ENCODE results near the gene SMYD3.
"Not testable (repeated sequence)": the region's sequence is repeated elsewhere in the genome, so short reads cannot be mapped to it uniquely, and the experiment has no call there.

The SMYD3 gene

GRCh38 chr1:246108278-246108925, 398.7 kb downstream of the SMYD3 start:
- no peak for DNase-seq (ENCODE audit: low read depth in 2 of 2)

GRCh38 chr1:246107516-246108277, 399.4 kb downstream of the SMYD3 start:
- no peak for DNase-seq (ENCODE audit: low read depth in 2 of 2)

GRCh38 chr1:246106342-246106763, 400.7 kb downstream of the SMYD3 start:
- DNase-seq (ENCODE audit: low read depth in 2 of 2): no peak

GRCh38 chr1:246104927-246105326, 402.2 kb downstream of the SMYD3 start:
- no peak for DNase-seq (ENCODE audit: low read depth in 2 of 2)

- DNase-seq (ENCODE audit: low read depth in 2 of 2): no peak
Measured at GRCh38 chr1:246099570-246099969, 407.5 kb downstream of the SMYD3 start.

GRCh38 chr1:246096356-246096755, 410.7 kb downstream of the SMYD3 start:
- no peak for DNase-seq (ENCODE audit: low read depth in 2 of 2)

- DNase-seq (ENCODE audit: low read depth in 2 of 2): no peak
Measured at GRCh38 chr1:246095443-246095842, 411.6 kb downstream of the SMYD3 start.

- DNase-seq (ENCODE audit: low read depth in 2 of 2): no peak
Measured at GRCh38 chr1:246093230-246093629, 413.8 kb downstream of the SMYD3 start.

GRCh38 chr1:246092136-246092535, 414.9 kb downstream of the SMYD3 start:
- DNase-seq (ENCODE audit: low read depth in 2 of 2): no peak

- peak; percentile 68 to 70 for DNase-seq (ENCODE audit: low read depth in 2 of 2)
Measured at GRCh38 chr1:246091477-246091876, 415.6 kb downstream of the SMYD3 start.

- no peak for DNase-seq (ENCODE audit: low read depth in 2 of 2)
Measured at GRCh38 chr1:246086191-246086590, 420.9 kb downstream of the SMYD3 start.

GRCh38 chr1:246083416-246083815, 423.7 kb downstream of the SMYD3 start:
- DNase-seq (ENCODE audit: low read depth in 2 of 2): no peak

- no peak for DNase-seq (ENCODE audit: low read depth in 2 of 2)
Measured at GRCh38 chr1:246081856-246082668, 425.0 kb downstream of the SMYD3 start.

- DNase-seq (ENCODE audit: low read depth in 2 of 2): no peak
Measured at GRCh38 chr1:246081138-246081702, 425.9 kb downstream of the SMYD3 start.

- DNase-seq (ENCODE audit: low read depth in 2 of 2): no peak
Measured at GRCh38 chr1:246080031-246080430, 427.0 kb downstream of the SMYD3 start.

GRCh38 chr1:246078888-246079252, 428.2 kb downstream of the SMYD3 start:
- no peak for DNase-seq (ENCODE audit: low read depth in 2 of 2)

GRCh38 chr1:246078126-246078887, 428.8 kb downstream of the SMYD3 start:
- no peak for DNase-seq (ENCODE audit: low read depth in 2 of 2)

GRCh38 chr1:246077476-246077875, 429.6 kb downstream of the SMYD3 start:
- no peak for DNase-seq (ENCODE audit: low read depth in 2 of 2)

- DNase-seq (ENCODE audit: low read depth in 2 of 2): no peak
Measured at GRCh38 chr1:246074421-246074820, 432.7 kb downstream of the SMYD3 start.

- no peak for DNase-seq (ENCODE audit: low read depth in 2 of 2)
Measured at GRCh38 chr1:246072456-246072955, 434.6 kb downstream of the SMYD3 start.

GRCh38 chr1:246071981-246072380, 435.1 kb downstream of the SMYD3 start:
- not testable (repeated sequence) for DNase-seq (ENCODE audit: low read depth in 2 of 2)
